Breast epithelium (tissue), 3 donors: ENCODE data around the gene NPSR1.

Source experiments
- CTCF ChIP-seq, 3 donors: fragments of 450-650 bp; IDR thresholded peaks; one replicate each; pipeline ENCODE4 v1.5.1; 2016 to 2017; ENCODE audit warnings: antibody characterized with exemption in 3 of 3, mild to moderate bottlenecking in 3 of 3, moderate library complexity in 3 of 3
- POLR2A ChIP-seq: fragments of 450-650 bp; IDR thresholded peaks from one replicate; pipeline ENCODE4 v1.6.1; 2016; ENCODE audit warnings: antibody characterized with exemption, mild to moderate bottlenecking, moderate library complexity
- POLR2AphosphoS5 ChIP-seq, 3 donors: sonication (generic); formaldehyde crosslinking; IDR thresholded peaks; one replicate each; pipeline ENCODE4 v1.6.1; 2017; ENCODE audit warnings: antibody characterized with exemption in 3 of 3

- TF ChIP-seq CTCF (IDR thresholded peaks at IDR 0.05) (no peak), POLR2A (no peak), POLR2AphosphoS5 (IDR thresholded peaks at IDR 0.05) (no peak)
Observed at GRCh38 chr7:34780546-34780945, 122.5 kb downstream of the NPSR1 start.
